Measurements from ENCODE around the gene KCNIP1.

DNA sequence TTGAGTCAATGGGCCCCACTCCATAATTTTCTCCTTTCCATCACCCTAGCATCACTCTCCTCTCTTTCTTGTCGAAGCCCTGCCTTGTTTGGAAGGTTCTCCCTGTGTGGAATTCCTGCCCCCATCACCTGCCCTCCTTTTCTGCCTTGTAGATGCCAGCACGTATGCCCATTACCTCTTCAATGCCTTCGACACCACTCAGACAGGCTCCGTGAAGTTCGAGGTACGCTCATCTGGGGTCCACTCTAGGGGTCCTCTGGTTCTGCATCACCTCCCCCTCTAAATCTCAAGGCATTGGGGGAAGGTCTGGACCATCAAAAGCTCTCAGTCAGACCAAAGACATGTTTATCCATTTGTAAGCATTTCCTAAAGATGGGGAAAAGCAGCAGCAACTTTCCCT lies 217.9 kb downstream of the KCNIP1 start:
- TF ChIP-seq EZH2 (IDR thresholded peaks at IDR 0.05) (no peak), POLR2A (IDR thresholded peaks at IDR 0.05; ENCODE audit: borderline replicate concordance, extremely low read depth, insufficient read depth, insufficient read length) (no peak), POLR2AphosphoS5 (IDR thresholded peaks at IDR 0.05; ENCODE audit: low read depth, low read length) (no peak)
- TF ChIP-seq, protein P1, sequence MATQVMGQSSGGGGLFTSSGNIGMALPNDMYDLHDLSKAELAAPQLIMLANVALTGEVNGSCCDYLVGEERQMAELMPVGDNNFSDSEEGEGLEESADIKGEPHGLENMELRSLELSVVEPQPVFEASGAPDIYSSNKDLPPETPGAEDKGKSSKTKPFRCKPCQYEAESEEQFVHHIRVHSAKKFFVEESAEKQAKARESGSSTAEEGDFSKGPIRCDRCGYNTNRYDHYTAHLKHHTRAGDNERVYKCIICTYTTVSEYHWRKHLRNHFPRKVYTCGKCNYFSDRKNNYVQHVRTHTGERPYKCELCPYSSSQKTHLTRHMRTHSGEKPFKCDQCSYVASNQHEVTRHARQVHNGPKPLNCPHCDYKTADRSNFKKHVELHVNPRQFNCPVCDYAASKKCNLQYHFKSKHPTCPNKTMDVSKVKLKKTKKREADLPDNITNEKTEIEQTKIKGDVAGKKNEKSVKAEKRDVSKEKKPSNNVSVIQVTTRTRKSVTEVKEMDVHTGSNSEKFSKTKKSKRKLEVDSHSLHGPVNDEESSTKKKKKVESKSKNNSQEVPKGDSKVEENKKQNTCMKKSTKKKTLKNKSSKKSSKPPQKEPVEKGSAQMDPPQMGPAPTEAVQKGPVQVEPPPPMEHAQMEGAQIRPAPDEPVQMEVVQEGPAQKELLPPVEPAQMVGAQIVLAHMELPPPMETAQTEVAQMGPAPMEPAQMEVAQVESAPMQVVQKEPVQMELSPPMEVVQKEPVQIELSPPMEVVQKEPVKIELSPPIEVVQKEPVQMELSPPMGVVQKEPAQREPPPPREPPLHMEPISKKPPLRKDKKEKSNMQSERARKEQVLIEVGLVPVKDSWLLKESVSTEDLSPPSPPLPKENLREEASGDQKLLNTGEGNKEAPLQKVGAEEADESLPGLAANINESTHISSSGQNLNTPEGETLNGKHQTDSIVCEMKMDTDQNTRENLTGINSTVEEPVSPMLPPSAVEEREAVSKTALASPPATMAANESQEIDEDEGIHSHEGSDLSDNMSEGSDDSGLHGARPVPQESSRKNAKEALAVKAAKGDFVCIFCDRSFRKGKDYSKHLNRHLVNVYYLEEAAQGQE (IDR thresholded peaks at IDR 0.05; ENCODE audit: low read depth), result no peak
- TF ChIP-seq, protein P2, sequence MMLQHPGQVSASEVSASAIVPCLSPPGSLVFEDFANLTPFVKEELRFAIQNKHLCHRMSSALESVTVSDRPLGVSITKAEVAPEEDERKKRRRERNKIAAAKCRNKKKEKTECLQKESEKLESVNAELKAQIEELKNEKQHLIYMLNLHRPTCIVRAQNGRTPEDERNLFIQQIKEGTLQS (IDR thresholded peaks at IDR 0.05), result no peak
- TF ChIP-seq, protein P3, sequence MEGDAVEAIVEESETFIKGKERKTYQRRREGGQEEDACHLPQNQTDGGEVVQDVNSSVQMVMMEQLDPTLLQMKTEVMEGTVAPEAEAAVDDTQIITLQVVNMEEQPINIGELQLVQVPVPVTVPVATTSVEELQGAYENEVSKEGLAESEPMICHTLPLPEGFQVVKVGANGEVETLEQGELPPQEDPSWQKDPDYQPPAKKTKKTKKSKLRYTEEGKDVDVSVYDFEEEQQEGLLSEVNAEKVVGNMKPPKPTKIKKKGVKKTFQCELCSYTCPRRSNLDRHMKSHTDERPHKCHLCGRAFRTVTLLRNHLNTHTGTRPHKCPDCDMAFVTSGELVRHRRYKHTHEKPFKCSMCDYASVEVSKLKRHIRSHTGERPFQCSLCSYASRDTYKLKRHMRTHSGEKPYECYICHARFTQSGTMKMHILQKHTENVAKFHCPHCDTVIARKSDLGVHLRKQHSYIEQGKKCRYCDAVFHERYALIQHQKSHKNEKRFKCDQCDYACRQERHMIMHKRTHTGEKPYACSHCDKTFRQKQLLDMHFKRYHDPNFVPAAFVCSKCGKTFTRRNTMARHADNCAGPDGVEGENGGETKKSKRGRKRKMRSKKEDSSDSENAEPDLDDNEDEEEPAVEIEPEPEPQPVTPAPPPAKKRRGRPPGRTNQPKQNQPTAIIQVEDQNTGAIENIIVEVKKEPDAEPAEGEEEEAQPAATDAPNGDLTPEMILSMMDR (IDR thresholded peaks at IDR 0.05 in 2 of 3, conservative IDR thresholded peaks at IDR 0.05 in 1 of 3; ENCODE audit: borderline replicate concordance in 1 of 3, insufficient read depth in 1 of 3, low read depth in 2 of 3, low read length in 2 of 3), result no peak
